ENCODE results near the gene TMEM121B. TPM values are rescaled to one million over a fixed set of nuclear protein-coding genes. Genes with fewer than 3 reads are reported as not detected.

Gene TMEM121B
- total and polyA plus RNA-seq, 2 experiments from 2014 or later, result 2.0 to 7.2 TPM

DNA sequence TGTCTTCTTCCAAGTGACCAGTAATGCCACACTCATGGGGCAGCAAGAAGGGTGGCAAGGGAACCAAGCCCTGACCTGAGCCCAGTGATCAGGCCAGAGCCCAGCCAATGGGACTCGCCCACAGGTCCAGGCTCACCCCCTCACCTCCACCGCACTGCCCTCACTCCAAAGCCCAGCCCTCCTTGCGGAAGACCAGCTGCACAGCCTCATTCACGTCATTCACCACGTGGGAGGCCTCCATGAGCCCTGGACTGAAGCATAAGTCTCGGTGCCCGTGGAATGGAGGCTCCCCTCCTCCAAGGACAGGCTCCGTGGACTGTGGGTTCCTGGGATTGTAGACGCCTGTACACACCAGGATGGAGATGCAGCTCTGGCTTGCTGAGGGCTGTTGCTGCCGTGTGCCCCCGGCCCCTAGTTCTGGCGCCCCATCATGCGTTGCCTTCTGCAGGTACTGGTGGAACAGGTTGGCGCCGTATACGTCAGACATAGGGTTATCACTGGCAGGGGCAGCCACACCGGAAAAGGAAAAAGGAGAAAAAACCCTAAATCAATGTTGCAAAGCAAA lies 16.8 kb upstream of the TMEM121B start (continued):
- TF ChIP-seq, protein P1, sequence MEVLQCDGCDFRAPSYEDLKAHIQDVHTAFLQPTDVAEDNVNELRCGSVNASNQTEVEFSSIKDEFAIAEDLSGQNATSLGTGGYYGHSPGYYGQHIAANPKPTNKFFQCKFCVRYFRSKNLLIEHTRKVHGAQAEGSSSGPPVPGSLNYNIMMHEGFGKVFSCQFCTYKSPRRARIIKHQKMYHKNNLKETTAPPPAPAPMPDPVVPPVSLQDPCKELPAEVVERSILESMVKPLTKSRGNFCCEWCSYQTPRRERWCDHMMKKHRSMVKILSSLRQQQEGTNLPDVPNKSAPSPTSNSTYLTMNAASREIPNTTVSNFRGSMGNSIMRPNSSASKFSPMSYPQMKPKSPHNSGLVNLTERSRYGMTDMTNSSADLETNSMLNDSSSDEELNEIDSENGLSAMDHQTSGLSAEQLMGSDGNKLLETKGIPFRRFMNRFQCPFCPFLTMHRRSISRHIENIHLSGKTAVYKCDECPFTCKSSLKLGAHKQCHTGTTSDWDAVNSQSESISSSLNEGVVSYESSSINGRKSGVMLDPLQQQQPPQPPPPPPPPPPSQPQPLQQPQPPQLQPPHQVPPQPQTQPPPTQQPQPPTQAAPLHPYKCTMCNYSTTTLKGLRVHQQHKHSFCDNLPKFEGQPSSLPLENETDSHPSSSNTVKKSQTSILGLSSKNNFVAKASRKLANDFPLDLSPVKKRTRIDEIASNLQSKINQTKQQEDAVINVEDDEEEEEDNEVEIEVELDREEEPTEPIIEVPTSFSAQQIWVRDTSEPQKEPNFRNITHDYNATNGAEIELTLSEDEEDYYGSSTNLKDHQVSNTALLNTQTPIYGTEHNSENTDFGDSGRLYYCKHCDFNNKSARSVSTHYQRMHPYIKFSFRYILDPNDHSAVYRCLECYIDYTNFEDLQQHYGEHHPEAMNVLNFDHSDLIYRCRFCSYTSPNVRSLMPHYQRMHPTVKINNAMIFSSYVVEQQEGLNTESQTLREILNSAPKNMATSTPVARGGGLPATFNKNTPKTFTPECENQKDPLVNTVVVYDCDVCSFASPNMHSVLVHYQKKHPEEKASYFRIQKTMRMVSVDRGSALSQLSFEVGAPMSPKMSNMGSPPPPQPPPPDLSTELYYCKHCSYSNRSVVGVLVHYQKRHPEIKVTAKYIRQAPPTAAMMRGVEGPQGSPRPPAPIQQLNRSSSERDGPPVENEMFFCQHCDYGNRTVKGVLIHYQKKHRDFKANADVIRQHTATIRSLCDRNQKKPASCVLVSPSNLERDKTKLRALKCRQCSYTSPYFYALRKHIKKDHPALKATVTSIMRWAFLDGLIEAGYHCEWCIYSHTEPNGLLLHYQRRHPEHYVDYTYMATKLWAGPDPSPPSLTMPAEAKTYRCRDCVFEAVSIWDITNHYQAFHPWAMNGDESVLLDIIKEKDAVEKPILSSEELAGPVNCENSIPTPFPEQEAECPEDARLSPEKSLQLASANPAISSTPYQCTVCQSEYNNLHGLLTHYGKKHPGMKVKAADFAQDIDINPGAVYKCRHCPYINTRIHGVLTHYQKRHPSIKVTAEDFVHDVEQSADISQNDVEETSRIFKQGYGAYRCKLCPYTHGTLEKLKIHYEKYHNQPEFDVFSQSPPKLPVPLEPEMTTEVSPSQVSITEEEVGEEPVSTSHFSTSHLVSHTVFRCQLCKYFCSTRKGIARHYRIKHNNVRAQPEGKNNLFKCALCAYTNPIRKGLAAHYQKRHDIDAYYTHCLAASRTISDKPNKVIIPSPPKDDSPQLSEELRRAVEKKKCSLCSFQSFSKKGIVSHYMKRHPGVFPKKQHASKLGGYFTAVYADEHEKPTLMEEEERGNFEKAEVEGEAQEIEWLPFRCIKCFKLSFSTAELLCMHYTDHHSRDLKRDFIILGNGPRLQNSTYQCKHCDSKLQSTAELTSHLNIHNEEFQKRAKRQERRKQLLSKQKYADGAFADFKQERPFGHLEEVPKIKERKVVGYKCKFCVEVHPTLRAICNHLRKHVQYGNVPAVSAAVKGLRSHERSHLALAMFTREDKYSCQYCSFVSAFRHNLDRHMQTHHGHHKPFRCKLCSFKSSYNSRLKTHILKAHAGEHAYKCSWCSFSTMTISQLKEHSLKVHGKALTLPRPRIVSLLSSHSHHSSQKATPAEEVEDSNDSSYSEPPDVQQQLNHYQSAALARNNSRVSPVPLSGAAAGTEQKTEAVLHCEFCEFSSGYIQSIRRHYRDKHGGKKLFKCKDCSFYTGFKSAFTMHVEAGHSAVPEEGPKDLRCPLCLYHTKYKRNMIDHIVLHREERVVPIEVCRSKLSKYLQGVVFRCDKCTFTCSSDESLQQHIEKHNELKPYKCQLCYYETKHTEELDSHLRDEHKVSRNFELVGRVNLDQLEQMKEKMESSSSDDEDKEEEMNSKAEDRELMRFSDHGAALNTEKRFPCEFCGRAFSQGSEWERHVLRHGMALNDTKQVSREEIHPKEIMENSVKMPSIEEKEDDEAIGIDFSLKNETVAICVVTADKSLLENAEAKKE (CRISPR knock-in tag; IDR thresholded peaks at IDR 0.05), result no peak
- no peak for TF ChIP-seq CTCF (conservative IDR thresholded peaks at IDR 0.05; ENCODE audit: low read depth in 2 of 2)
- no peak for TF ChIP-seq EZH2phosphoT487 (IDR thresholded peaks at IDR 0.05; ENCODE audit: unreplicated experiment)
- TF ChIP-seq ZNF114 (CRISPR knock-in tag; IDR thresholded peaks at IDR 0.05), result no peak
- TF ChIP-seq POLR2AphosphoS5 (IDR thresholded peaks at IDR 0.05; ENCODE audit: low read depth), result no peak

DNA sequence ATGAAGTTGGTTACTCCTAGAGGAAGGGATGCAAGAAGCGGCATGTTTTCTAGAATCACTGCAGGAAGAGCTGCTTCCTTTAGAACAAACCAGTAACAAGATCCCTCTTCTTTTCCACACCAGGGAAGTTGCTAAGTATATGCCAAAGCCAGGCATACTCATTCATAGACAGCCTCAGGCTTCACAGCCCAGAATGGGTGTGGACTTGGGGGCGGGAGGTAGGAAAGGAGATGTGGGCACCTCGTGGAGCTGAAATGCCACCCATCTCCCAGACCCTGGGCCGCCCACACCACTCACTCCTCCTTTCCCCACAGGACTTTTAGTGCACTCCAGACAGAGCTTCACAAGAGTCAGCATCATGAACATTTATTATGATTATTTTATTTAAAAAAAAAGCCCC lies 16.0 kb upstream of the TMEM121B start:
- Mint-ChIP-seq H3K36me3 (ENCODE audit: low read depth) (peaks cover 43% of the 10 kb centered on the region), H3K27ac (no peak overlapping the region), H3K4me3 (no peak overlapping the region), H3K27me3 (ENCODE audit: insufficient read depth, low read depth, poor library complexity) (peaks cover 6% of the 10 kb centered on the region), H3K4me1 (peaks cover 5% of the 10 kb centered on the region; the same call in 2 of the 3 replicates), H3K9me3 (no peaks in the 10 kb centered on the region; the same call in 2 of the 3 replicates)
- H3K27me3 ChIP-seq (ENCODE audit: insufficient read depth), result no peaks in the 10 kb centered on the region
- H3K4me1 ChIP-seq (ENCODE audit: insufficient read depth), result no peaks in the 10 kb centered on the region
- no peaks in the 10 kb centered on the region for H3K36me3 ChIP-seq (ENCODE audit: insufficient read depth)
- H4K20me1 ChIP-seq (replicated peaks; ENCODE audit: insufficient read depth), result peaks cover 9% of the 10 kb centered on the region; the same call in 1 of the 2 replicates
- H3F3A ChIP-seq (replicated peaks; ENCODE audit: low read depth), result peaks cover 10% of the 10 kb centered on the region; the same call in 1 of the 2 replicates
- H3K79me2 ChIP-seq (replicated peaks; ENCODE audit: insufficient read depth), result 0 out of 2 replicates have a peak, but pooled peaks cover 4% of the 10 kb centered on the region
- no peaks in the 10 kb centered on the region for H3K9me2 ChIP-seq (ENCODE audit: insufficient read depth)
- no peak for DNase-seq (ENCODE audit: low spot score)
- H3K4me2 ChIP-seq, result no peak overlapping the region
- ATAC-seq, result no peak
- no peak overlapping the region for H2AFZ ChIP-seq
- H3K27ac ChIP-seq (ENCODE audit: low read depth), result no peak overlapping the region
- no peak overlapping the region for H3K4me3 ChIP-seq
- TF ChIP-seq JUNB (IDR thresholded peaks at IDR 0.05; ENCODE audit: unreplicated experiment) (no peak), POLR2AphosphoS5 (IDR thresholded peaks at IDR 0.05; ENCODE audit: low read depth) (no peak), ZNF331 (CRISPR knock-in tag; IDR thresholded peaks at IDR 0.05; ENCODE audit: low read depth) (no peak), EZH2 (IDR thresholded peaks at IDR 0.05; ENCODE audit: low read depth, unreplicated experiment) (no peak), NANOG (IDR thresholded peaks at IDR 0.05; ENCODE audit: borderline replicate concordance) (no peak), CREB1 (CRISPR knock-in tag; IDR thresholded peaks at IDR 0.05; ENCODE audit: low read depth) (no peak)

Measured in GM23338 (cell line).